GM12878 (cell line): ENCODE data around the gene PTP4A1. TPM values are rescaled to one million over a fixed set of nuclear protein-coding genes. Genes with fewer than 3 reads are reported as not detected.

Experiments
- CBFB ChIP-seq: IDR thresholded peaks from 2 replicates; pipeline ENCODE4 v1.6.1; 2016; ENCODE audit warnings: antibody characterized with exemption, low read depth
- CHD1 ChIP-seq: IDR thresholded peaks from 2 replicates; pipeline ENCODE4 v1.6.1; 2012; ENCODE audit warnings: low read depth, low read length, improper control_type of control experiment
- FOS ChIP-seq: IDR thresholded peaks from 3 replicates; pipeline ENCODE4 v1.6.1; 2011; ENCODE audit warnings: borderline replicate concordance; ENCODE audit not compliant: insufficient read length; ENCODE audit errors: extremely low read depth
- LARP7 ChIP-seq: fragments of 450-650 bp; IDR thresholded peaks from 2 replicates; pipeline ENCODE4 v1.6.1; 2017; ENCODE audit warnings: mild to moderate bottlenecking
- NFIC ChIP-seq: IDR thresholded peaks from 2 replicates; pipeline ENCODE4 v1.6.1; 2012; ENCODE audit warnings: low read depth, mild to moderate bottlenecking, inconsistent platforms, low read length, moderate library complexity
- NFYA ChIP-seq: IDR thresholded peaks from 2 replicates; pipeline ENCODE4 v1.6.1; 2011; ENCODE audit warnings: low read depth, mild to moderate bottlenecking, low read length, improper control_type of control experiment, borderline replicate concordance
- RELA ChIP-seq: fragments of 450-650 bp; IDR thresholded peaks from 2 replicates; pipeline ENCODE4 v1.8.0; 2014; ENCODE audit warnings: borderline replicate concordance; ENCODE audit not compliant: partially characterized antibody
- RUNX3 ChIP-seq: IDR thresholded peaks from 2 replicates; pipeline ENCODE4 v1.6.1; 2012; ENCODE audit warnings: low read length, inconsistent platforms
- SKIL ChIP-seq: fragments of 450-650 bp; IDR thresholded peaks from 2 replicates; pipeline ENCODE4 v1.6.1; 2017; ENCODE audit warnings: mild to moderate bottlenecking, low read depth, inconsistent platforms; ENCODE audit not compliant: poor library complexity, severe bottlenecking
- SMARCA5 ChIP-seq: fragments of 450-650 bp; IDR thresholded peaks from 2 replicates; pipeline ENCODE4 v1.6.1; 2017; ENCODE audit warnings: mild to moderate bottlenecking
- ZNF217 ChIP-seq: fragments of 450-650 bp; IDR thresholded peaks from 2 replicates; pipeline ENCODE4 v1.6.1; 2017; ENCODE audit warnings: antibody characterized with exemption, mild to moderate bottlenecking
- ZNF274 ChIP-seq: IDR thresholded peaks from one replicate; pipeline ENCODE4 v1.8.0; 2011; ENCODE audit not compliant: insufficient read length, insufficient read depth
- polyA plus RNA-seq, 11 experiments: library from polyadenylated mRNA; depleted of rRNA in 4 of 11; unstranded in 6 of 11; stranded (reverse) in 5 of 11; fragments of >200 nt; fragmentation: Nextera tagmentation in 4 of 11; fragmentation: Illumina TruSeq in 1 of 11; extraction: Ambion mirVana in 4 of 11; extraction: Trizol in 1 of 11; gene quantifications; 1 replicate in 1 of 11; 2 replicates in 10 of 11; pipeline versions ENCODE4 v1.2.1 to v1.2.3, GENCODE V29; 2011 to 2016; ENCODE audit warnings: inconsistent platforms in 2 of 11, missing spikeins in 2 of 11, low read depth in 1 of 11
- total RNA-seq, 4 experiments: library from RNA; depleted of rRNA in 3 of 4; stranded (reverse); fragments of >200 nt in 3 of 4; fragmentation: Illumina TruSeq in 1 of 4; extraction: Trizol in 1 of 4; gene quantifications; 2 replicates each; pipeline versions ENCODE4 v1.2.1 to v1.2.3, GENCODE V29; 2013 to 2021

The PTP4A1 gene
- total and polyA plus RNA-seq, 10 of the 15 experiments (the other 5 are each of a cell fraction or from before 2014, with no cell fraction given) = 8.5 to 190 (median 46.4) TPM; not detected in 2

- peak; percentile 88 for TF ChIP-seq SKIL
- no peak for TF ChIP-seq RELA
- TF ChIP-seq SMARCA5 = peak; percentile 62; the same call in 1 of the 2 replicates
- peak; percentile 17; the same call in 1 of the 2 replicates for TF ChIP-seq RUNX3
- peak; percentile 79 for TF ChIP-seq LARP7
- peak; percentile 70 for TF ChIP-seq ZNF217
- no peak for TF ChIP-seq NFYA
- no peak for TF ChIP-seq NFIC
- no peak for TF ChIP-seq ZNF274
- no peak for TF ChIP-seq FOS
- TF ChIP-seq CBFB = no peak
- TF ChIP-seq CHD1 = peak; percentile 93; the same call in 1 of the 2 replicates
These were observed 1.0 kb downstream of the PTP4A1 start (continued) for GRCh38 chr6:63573076-63573898.
